Type B pancreatic cell (in vitro differentiated cells): ENCODE data around the gene TMX3. TPM values are rescaled to one million over a fixed set of nuclear protein-coding genes. Genes with fewer than 3 reads are reported as not detected.

ENCODE experiments used
- DNase-seq: peaks from one replicate; pipeline ENCODE4 v3.0.0; 2021; ENCODE audit warnings: mixed read lengths; ENCODE audit not compliant: unreplicated experiment; ENCODE audit errors: extremely low spot score
- H3K27ac Mint-ChIP-seq: 2 replicates; pipeline ENCODE4 v1.8.0; 2021; ENCODE audit warnings: mild to moderate bottlenecking, mixed read lengths
- H3K27me3 Mint-ChIP-seq: 2 replicates; pipeline ENCODE4 v1.8.0; 2021; ENCODE audit warnings: mixed read lengths
- H3K36me3 Mint-ChIP-seq: 2 replicates; pipeline ENCODE4 v1.8.0; 2021; ENCODE audit warnings: mixed read lengths
- H3K4me1 Mint-ChIP-seq: one replicate; pipeline ENCODE4 v1.8.0; 2021; ENCODE audit warnings: mixed read lengths; ENCODE audit not compliant: unreplicated experiment
- H3K4me3 Mint-ChIP-seq: 2 replicates; pipeline ENCODE4 v1.8.0; 2021; ENCODE audit warnings: mild to moderate bottlenecking, mixed read lengths
- H3K9me3 Mint-ChIP-seq: 2 replicates; pipeline ENCODE4 v1.8.0; 2021; ENCODE audit warnings: mixed read lengths
- CTCF ChIP-seq: fragments of 200-600 bp; sonication (generic); conservative IDR thresholded peaks from 2 replicates; pipeline ENCODE4 v1.5.0; 2021; ENCODE audit warnings: antibody characterized with exemption, mild to moderate bottlenecking
- total RNA-seq: library from RNA; stranded (reverse); gene quantifications from 2 replicates; pipeline ENCODE4 v1.2.1, GENCODE V29; 2021; ENCODE audit warnings: low replicate concordance

TMX3 gene
- total RNA-seq, 1 donor from 2014 or later, result 42.0 TPM

GRCh38 chr18:68723539-68723938, 8.6 kb upstream of the TMX3 start:
- H3K27ac Mint-ChIP-seq, result no peak overlapping the region
- DNase-seq, result no peak
- TF ChIP-seq CTCF, result no peak
- H3K4me1 Mint-ChIP-seq, result no peaks in the 10 kb centered on the region
- H3K27me3 Mint-ChIP-seq, result no peaks in the 10 kb centered on the region
- no peaks in the 10 kb centered on the region for H3K36me3 Mint-ChIP-seq
- H3K9me3 Mint-ChIP-seq, result peaks cover 6% of the 10 kb centered on the region
- no peak overlapping the region for H3K4me3 Mint-ChIP-seq

- H3K4me1 Mint-ChIP-seq, result no peaks in the 10 kb centered on the region
- DNase-seq, result no peak
- H3K27me3 Mint-ChIP-seq, result no peaks in the 10 kb centered on the region
- no peak overlapping the region for H3K4me3 Mint-ChIP-seq
- H3K27ac Mint-ChIP-seq, result no peak overlapping the region
- no peak for TF ChIP-seq CTCF
- peaks cover 6% of the 10 kb centered on the region for H3K9me3 Mint-ChIP-seq
- no peaks in the 10 kb centered on the region for H3K36me3 Mint-ChIP-seq
Observed at GRCh38 chr18:68722821-68723220, 7.9 kb upstream of the TMX3 start.

DNA sequence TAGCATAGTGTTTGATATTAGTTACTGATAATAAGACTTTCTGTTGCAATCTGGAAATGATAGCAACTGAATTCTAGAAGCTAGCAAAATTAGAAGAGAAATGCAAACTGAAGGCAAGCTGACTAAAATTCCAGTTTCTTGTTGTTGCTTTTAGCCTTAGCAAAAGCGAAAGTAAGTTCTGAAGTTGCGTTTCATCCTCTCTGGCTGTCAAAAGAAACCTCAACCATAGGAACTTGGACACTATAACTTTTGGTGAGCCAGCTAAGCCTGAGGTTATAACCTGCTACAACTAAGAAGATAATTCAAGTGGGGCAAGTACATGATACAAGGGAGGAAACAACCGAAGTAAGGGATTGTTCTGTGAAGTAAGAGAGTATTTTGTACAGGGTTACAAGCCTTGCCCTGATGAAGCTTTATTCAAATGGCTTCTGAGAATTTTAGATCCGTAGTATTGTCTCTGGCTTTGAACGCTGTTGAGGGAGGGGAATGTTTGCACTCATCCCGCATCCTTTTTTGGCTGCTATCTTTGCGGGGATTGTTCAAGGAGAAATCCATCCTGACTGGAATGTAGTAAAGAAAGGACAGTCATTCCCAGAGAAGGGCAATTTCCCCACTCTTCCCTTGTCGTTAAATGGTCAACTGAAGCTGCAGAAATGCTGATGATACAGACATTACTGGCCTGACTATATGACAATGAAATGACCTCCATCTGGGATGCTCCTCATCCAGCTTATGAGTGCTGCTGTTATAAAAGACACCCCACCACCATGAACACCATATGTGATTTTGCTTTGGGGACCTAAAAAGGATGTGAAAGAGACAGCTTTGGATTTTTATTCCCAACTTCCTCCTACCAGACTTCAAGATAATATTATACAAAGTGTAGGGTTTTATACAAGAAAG, 7.0 kb upstream of the TMX3 start:
- H3K27ac Mint-ChIP-seq, result no peak overlapping the region
- DNase-seq, result no peak
- no peaks in the 10 kb centered on the region for H3K36me3 Mint-ChIP-seq
- no peak overlapping the region for H3K4me3 Mint-ChIP-seq
- H3K4me1 Mint-ChIP-seq, result no peaks in the 10 kb centered on the region
- no peaks in the 10 kb centered on the region for H3K27me3 Mint-ChIP-seq
- peaks cover 6% of the 10 kb centered on the region for H3K9me3 Mint-ChIP-seq
- no peak for TF ChIP-seq CTCF

DNA sequence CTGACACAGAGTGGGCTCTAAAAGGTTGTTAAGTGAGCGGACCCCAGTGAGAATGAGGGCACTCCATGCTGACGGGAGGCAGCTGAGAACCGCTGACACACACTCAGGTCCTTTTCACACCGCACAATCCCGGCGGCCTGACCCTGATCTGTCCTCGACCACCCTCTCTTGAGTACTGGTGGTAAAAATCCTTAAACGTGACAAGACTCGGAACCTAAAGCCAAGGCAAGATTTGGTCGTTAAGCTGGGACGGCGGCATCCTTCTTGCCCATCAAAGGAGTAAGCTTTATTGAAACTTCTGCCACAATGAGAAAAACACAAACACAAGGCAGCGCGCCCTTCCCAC, 569 bp downstream of the TMX3 start:
- no peak for TF ChIP-seq CTCF
- DNase-seq, result no peak
- peaks cover 20% of the 10 kb centered on the region for H3K4me1 Mint-ChIP-seq
- H3K4me3 Mint-ChIP-seq, result peak overlapping the region; percentile 98
- no peaks in the 10 kb centered on the region for H3K27me3 Mint-ChIP-seq
- H3K9me3 Mint-ChIP-seq, result no peaks in the 10 kb centered on the region
- peak overlapping the region; percentile 94 for H3K27ac Mint-ChIP-seq
- peaks cover 13% of the 10 kb centered on the region for H3K36me3 Mint-ChIP-seq

DNA sequence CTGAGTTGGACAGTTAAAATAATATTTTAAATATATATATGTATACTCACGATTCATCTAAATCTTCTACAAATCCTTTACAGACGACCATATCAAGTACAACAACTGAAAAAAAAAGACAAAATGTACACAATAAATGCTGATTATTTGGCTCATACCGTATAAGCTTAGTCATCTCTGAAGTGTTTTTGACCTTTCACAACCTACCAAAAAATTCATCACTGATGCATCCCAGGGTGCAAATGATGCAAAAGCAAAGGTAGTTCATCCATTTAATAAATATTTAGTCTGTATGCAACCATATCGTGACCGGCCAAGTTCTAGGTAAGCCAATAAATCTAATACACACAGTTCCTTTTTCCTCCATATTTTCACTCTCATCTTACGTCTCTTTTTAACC, 1.1 kb downstream of the TMX3 start:
- Mint-ChIP-seq H3K27ac (peak overlapping the region; percentile 94), H3K4me1 (peaks cover 20% of the 10 kb centered on the region)
- no peak for TF ChIP-seq CTCF

More for the DNA sequence above, 1.1 kb downstream of the TMX3 start:
- Mint-ChIP-seq H3K4me3 (peak overlapping the region; percentile 98), H3K27me3 (no peaks in the 10 kb centered on the region), H3K36me3 (peaks cover 14% of the 10 kb centered on the region), H3K9me3 (no peaks in the 10 kb centered on the region)
- no peak for DNase-seq
